SH-SY5Y (cell line): ENCODE results near the gene WNT7A.

Experiments used
- GATA2 ChIP-seq: IDR thresholded peaks from 2 replicates; pipeline ENCODE4 v1.6.1; 2011; ENCODE audit warnings: mild to moderate bottlenecking, low read depth, low read length
- GATA3 ChIP-seq: IDR thresholded peaks from 2 replicates; pipeline ENCODE4 v1.6.1; 2011; ENCODE audit warnings: low read depth, mild to moderate bottlenecking, low read length, moderate library complexity

Gene WNT7A

DNA sequence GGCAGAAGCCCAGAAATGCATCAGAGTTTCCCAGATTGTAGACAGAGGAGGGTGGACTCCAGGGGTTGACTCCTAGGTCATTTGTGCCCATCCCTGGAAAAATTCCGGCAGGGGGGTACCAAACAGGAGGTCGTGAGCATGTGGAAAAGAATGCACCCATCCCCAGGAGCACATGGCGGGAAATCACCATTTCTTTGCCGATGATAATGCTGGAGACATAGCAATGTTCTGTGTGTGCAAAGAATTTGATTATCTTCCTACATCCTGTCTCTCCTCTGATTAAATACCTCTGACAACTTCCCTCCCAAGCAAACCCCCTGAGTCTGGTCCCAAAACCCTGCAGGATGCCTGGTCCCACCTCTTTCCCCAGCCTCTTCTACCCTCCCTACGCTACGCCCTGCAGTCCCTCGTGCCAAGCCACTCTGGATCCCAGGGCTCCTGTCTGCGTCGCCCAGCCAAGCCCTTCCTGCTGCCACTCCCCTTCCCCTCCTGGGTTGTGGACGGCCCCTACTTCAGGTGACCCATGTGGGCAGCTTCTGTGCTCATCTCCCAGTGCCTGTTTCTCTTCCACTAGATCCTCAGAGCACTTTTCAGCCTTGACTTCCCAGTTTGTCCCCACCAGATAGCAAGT lies 15.8 kb downstream of the WNT7A start:
- TF ChIP-seq GATA3 (no peak), GATA2 (no peak)

DNA sequence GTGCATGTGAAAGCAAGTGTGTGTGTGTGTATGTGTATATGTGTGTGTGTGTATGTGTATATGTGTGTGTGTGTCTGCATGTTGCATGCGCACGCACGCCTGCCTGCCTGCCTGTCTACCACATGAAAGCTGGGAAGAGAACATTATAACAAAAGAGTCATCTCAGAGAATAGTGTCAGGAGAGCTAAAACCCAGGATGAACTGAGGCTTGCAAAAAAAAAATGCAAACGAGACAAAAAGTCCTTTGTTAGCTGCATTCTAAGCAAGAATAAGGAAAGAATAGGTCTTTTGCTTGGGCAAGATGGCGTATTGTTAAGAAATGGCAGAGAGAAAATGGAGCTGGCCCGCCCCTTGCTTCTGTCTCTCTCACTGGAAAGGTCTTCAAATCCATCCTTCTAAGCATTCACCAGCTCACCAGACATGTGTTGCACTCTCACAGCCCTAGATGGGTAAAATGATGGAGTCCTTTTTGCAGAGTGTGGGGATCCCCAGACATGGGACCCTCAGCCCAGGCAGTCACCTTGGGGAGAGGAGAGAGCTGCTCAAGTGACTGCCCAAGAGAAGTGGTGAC lies 16.4 kb downstream of the WNT7A start:
- no peak for TF ChIP-seq GATA3
- TF ChIP-seq GATA2, result no peak

DNA sequence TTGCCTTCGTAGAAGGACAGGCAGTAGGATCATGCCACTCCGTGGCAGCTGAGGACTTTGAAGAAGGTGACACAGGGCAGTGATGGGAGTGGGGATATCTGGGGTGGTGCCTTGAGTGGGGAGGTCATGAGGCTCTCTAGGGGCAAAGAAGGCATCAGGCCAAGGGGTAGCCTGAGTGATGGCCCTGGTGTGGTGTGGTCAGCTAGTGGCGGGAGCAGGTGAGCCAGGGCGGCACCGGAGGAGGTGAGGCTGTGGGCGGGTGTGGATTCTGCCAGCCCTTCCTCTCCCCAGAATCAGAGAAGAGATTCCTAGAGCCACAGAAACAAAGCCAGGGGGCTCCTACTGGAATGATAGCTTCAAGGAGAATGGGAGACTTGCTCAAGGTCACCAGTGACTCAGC lies 18.4 kb downstream of the WNT7A start:
- no peak for TF ChIP-seq GATA3
- no peak for TF ChIP-seq GATA2

DNA sequence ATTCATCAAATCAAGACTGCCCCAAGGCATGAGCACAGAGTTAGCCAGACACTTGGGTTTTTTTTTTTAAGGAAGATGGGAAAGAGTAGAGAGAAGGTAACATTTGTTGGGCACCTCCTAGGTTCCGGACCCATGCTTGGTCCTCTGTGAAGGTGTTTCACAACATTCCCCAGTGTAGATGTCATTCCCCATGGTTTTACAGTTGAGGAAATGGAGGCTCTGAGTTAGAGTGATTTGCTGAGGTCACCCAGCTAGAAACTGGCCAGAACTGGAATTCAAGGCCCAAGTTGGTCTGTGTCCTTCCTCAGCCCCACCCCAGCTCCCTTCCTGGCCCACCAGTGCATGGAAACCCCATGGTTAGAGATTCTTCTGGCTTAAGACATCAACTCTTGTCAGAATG lies 19.9 kb downstream of the WNT7A start:
- TF ChIP-seq GATA2 (no peak), GATA3 (no peak)

DNA sequence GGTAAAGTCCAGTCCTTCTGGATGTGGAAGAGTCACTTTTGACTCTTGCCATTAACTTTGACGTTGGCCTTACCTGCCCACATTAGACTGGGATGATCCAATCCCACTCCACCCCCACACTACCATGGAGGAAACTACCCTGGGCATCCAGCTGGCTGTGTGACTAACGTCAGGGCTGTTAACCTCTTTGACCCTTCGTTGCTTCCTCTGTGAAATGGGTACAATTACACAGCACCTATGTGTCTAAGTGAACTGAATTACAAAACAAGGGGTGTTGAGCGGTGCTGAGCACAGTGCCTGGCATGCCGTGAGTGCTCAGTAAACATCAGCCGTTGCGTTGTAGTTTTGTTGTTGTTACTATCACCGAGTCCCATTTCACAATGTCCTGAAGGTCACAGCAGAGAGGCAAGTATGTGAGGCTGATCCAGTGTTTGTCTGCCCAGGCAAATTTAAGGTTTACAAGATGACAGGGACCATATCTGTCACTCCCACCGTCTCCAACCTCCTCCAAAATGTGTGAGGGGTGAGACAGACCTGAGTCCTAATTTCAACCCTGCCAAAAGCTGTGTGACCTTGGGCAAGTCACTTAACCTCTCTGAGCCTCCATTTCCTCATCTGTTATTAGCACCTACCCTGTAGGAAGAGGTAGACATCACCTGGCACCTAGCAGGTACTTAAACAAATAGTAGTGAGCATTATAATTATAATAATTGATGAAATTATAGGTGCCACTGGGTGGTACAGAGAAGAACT lies 20.9 kb downstream of the WNT7A start:
- TF ChIP-seq GATA2 (no peak), GATA3 (no peak)

DNA sequence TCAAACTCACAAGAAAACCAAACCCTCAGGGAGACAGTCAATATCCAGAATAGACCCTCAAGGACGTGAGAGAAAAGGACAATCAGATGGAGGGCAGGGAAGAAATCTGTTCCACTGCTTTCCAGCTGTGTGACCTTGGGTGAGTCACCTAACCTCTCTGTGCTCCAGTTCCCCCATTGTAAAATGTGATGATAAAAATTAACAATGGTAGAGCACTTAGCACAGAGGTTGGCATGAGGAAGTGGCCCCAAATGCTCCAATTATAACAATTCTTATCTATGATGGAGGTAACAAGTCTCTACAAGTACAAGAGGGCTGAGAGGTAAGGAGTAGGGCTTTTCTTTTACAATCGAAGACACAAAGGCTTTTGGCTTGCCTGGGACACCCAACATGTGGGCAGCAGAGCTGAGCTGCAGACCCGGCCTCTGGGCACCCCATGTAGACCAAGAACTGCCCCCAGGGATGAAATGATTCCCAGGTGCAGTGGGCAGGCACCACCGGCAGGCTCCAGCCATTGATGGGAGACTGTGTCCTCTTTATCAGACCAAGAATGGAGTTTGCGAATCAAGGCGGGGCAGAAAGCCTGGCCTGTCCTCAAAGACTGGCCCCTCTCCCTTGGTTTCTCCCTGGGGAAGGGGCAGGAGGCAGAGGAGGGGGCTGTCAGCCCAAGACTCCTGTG lies 22.0 kb downstream of the WNT7A start:
- TF ChIP-seq GATA2, result no peak
- TF ChIP-seq GATA3, result no peak

DNA sequence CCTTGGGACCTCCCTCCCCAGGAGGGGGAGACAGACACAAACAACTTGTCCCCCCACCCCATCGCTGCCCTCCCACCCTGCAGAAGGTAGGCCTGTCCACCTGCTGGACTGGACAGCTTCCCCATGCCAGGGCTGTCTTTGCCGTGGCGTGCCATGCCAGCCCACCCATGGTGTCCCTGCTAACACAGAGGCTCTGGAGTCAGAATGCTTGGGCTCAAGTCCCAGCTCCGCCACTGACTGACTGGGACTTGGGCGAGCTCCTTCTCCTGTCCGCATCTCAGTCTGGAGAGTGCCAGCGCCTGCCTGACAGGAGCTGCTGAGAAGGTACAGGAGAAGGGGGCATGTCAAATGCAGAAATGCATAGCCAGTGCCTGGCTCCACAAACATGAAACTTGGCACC lies 23.9 kb downstream of the WNT7A start:
- no peak for TF ChIP-seq GATA2
- no peak for TF ChIP-seq GATA3

DNA sequence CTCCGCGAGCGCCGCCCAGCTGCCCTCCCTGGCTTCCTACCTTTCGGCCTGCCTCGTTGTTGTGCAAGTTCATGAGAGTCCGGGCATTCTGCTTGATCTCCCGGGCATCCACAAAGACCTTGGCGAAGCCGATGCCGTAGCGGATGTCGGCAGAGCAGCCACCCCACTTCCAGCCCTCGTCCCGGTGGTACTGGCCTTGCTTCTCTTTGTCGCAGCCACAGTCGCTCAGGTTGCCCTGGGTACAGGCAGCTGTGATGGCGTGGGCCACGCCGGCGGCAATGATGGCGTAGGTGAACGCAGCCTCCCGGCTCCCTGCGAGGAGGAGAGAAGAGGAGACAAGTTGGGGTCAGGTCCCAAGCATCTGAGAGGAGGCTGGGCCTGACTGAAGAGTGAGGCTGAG lies 25.4 kb downstream of the WNT7A start:
- no peak for TF ChIP-seq GATA3
- TF ChIP-seq GATA2, result no peak

DNA sequence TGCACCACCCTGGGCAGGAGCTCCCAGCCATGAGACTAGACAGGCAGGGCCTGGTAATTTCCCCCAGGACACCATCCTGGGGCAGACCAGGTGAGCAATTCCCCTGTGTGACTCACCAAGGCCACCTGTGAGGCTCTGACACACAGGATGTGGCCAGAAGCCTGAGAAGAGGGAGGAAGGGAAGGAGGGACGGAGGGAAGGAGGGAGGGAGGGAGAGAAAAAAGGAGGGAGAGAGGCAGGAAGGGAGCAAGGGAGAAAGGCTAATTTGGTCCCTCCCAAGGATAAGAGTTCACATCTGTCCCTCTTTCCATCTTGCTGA lies 25.9 kb downstream of the WNT7A start:
- TF ChIP-seq GATA2 (no peak), GATA3 (no peak)

DNA sequence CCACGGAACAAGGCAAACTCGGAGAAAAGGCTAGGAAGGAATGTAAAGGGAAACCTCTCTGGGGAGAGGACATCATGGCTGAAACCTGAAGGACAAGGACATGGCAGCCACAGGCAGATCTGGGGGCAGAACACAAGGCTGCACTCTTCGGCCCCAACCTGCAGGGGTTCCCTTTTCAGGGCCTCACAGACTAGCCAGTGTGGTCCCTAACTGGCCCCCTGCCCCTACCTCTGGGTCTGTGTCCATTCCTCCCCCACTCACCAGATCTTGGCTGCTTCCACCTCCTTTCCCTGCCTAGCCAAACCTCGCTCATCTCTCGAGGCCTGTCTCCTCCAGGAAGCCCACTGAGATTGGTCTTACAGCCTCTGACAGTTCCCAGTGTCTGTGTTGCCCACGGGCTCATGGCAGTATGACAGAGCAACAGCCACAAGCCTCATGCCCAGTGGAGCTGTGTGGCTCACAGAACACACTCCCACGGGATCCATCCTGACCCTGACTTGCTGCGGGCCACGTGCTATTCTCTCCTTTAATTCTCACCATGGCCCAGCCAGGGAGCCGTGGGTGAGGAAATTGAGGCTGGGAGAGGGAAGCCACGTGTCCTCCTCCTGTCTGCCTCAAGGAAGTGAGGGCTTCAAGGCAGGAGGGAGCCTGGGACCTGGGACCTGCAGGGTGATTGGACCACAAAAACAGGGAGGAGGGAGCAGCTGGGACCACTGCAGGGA lies 26.5 kb downstream of the WNT7A start:
- TF ChIP-seq GATA3 (no peak), GATA2 (no peak)

DNA sequence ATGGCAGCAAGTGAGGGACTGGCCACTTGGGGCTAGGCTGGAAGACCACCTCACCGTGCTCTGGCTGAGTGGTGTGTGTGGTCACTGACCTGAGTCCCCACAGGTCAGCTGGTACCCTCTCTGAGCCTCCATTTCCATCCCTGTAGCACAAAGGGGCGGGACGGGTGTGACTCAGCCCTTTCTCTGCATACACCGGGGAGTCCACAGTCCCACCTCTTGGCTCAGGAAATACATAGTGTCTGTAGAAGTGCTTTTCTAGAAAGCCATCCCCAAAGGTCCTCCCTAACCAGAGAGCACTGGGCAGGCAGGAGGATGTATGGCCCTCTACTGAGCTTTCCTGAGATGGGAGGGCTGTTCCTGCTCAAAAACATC lies 27.2 kb downstream of the WNT7A start:
- TF ChIP-seq GATA2 (no peak), GATA3 (no peak)

DNA sequence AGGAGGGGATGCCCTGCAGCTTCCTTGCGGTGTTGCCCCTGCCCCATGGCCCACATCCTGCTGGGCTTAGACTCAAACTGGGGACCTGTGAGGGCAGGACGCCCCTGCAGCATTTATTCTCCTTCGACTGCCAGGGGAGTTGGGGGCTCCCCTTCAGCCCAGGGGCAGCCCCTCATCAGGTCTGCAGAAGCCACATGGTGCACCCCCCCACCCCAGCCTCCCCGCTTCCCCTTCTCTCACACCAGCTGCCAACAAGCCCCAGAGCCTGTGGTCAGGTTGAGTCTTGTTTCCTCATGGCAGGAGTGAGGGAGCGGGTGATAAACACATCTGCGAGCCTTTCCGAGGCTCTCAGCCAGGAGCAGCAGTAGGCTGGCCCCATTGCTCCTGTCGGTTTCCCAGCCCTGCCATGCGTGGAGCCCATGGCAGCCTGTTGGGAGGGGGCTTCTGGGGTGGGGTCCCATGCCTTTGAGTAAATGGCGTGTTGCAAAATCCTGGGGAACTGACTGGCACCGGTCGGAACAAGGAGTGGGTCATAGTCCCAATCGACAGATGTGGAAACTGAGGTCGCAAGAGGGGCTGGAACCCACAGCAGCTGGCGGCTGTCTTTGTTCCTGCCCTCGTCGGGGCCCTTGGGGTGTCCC lies 27.8 kb downstream of the WNT7A start:
- no peak for TF ChIP-seq GATA3
- no peak for TF ChIP-seq GATA2

DNA sequence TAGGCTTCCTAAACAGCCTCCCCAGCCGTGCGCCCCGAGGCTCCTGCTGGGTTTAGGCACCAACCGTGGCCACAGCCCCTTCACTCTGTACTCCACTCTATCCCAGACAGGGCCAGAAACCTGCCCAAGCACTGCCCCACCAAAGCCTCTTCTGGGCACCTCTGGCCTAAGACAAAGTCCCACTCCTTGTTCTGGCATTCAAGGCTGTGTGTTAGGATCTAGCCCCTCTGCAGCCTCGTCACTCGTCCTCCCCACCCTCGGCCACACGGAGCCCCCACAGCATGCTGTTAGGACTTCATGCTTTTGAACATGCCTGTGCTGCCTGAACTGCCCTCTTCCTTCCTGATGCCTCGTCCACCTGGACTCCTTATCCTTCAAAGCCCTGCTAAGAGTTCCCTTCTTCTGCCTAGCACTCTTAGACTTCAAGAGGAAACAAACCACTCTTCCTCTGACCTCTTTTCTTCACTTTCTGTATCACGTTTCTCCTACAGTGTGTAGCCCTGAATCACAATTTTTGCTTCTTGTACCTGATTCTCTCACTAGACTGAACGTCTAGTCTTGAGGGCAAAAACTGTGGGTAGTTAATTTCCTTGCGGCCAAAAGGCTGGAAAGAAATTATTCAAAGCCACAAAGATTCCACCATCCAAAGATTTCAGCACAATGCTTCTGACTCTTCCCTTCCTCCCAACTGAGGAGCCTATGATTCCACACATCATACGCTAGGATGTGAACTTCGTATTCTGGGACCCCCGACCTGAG lies 28.6 kb downstream of the WNT7A start:
- TF ChIP-seq GATA3, result no peak
- TF ChIP-seq GATA2, result no peak
